Coronary artery (tissue), 2 donors: ENCODE measurements around the gene ZNF334.

Experiments used
- DNase-seq: peaks from one replicate; pipeline ENCODE4 v3.0.0-alpha.2; 2017; ENCODE audit warnings: low spot score
- H3K27ac ChIP-seq, 2 donors: fragments of 200-600 bp; sonication (generic); one replicate each; pipeline ENCODE4 v1.5.1; 2016 to 2019
- H3K4me3 ChIP-seq: fragments of 200-600 bp; sonication (generic); 2 replicates; pipeline ENCODE4 v1.5.1; 2016; ENCODE audit warnings: mild to moderate bottlenecking, moderate library complexity
- TF ChIP-seq, protein P1 (sequence below): fragments of 200-600 bp; sonication (generic); IDR thresholded peaks from one replicate; pipeline ENCODE4 v1.5.1; 2019; ENCODE audit warnings: antibody characterized with exemption

Gene ZNF334

DNA sequence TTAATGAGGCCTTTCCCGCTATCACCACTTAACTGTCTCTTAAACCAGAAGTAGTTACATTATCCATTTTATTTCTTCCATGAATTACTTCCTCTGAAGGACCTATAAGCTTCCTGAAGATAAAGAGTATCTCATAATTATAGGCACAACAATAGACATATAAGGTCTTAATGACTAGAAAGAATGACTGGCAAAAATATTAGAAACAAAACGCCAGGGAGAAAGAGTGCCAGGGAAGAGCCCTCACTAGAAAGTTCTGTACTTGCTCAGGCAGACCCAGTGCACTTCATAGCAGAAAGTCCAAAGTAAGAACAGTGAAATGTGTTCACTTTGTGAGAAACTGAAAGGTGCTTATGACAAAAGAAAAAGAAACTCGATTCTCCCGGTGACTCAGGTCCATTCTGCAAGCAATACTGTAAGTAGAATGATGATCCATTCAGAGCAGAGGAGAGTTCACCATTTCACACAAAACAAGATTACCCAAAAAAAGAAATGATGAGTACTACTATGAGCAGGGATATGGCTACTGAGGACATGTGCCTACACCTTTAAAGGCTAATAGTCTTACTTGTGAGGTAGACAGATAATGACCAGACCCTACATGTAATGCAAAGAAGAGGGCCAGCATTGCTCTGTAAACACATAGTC is 5.5 kb downstream of the ZNF334 start:
- DNase-seq, result no peak
- TF ChIP-seq, protein P1, sequence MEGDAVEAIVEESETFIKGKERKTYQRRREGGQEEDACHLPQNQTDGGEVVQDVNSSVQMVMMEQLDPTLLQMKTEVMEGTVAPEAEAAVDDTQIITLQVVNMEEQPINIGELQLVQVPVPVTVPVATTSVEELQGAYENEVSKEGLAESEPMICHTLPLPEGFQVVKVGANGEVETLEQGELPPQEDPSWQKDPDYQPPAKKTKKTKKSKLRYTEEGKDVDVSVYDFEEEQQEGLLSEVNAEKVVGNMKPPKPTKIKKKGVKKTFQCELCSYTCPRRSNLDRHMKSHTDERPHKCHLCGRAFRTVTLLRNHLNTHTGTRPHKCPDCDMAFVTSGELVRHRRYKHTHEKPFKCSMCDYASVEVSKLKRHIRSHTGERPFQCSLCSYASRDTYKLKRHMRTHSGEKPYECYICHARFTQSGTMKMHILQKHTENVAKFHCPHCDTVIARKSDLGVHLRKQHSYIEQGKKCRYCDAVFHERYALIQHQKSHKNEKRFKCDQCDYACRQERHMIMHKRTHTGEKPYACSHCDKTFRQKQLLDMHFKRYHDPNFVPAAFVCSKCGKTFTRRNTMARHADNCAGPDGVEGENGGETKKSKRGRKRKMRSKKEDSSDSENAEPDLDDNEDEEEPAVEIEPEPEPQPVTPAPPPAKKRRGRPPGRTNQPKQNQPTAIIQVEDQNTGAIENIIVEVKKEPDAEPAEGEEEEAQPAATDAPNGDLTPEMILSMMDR, result no peak
- Histone ChIP-seq H3K27ac (no peak overlapping the region), H3K4me3 (no peak overlapping the region)

- no peak overlapping the region for H3K4me3 ChIP-seq
- no peak for DNase-seq
- TF ChIP-seq, protein P1, result no peak
- no peak overlapping the region for H3K27ac ChIP-seq
Measured at GRCh38 chr20:46505506-46505905, 7.9 kb downstream of the ZNF334 start.

DNA sequence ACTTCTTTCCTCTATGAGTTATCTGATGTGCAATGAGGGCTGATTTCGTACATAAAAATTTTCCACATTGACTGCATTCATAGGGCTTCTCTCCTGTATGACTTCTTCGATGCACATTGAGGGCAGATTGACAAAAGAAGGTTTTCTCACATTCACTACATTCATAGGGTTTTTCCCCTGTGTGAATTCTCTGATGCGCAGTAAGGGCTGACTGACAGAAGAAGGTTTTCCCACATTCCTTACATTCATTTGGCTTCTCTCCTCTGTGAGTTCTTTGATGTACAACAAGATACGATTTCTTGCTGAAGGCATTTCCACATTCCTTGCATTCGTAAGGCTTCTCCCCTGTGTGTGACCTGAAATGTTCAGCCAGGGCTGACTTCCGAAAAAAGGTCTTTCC is 11.4 kb downstream of the ZNF334 start:
- DNase-seq, result no peak
- TF ChIP-seq, protein P1, result no peak
- no peak overlapping the region for H3K4me3 ChIP-seq
- H3K27ac ChIP-seq, result no peak overlapping the region

GRCh38 chr20:46501337-46501942 is 11.9 kb downstream of the ZNF334 start:
- TF ChIP-seq, protein P1, result no peak
- no peak for DNase-seq
- no peak overlapping the region for H3K4me3 ChIP-seq
- H3K27ac ChIP-seq, result no peak overlapping the region

DNA sequence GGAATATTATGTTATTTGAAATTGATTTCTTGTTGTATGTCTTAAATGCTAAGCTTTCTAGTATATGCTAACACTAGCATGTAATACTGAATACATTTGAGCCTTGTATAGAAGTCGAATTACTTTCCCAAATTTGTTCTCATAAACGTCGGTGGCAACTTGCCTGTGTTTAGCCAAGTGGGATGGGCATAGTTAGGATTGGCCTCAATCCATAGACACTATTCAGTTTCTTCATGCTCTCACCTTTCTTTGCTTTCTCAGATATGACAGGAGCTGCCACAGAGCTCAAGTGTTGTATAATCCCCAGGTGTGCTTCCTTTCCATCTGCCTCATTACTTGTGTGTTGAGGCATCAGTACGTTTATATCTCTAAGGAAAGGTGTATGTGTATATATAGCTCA is 19.3 kb downstream of the ZNF334 start:
- no peak for DNase-seq
- Histone ChIP-seq H3K4me3 (no peak overlapping the region), H3K27ac (no peak overlapping the region)
- TF ChIP-seq, protein P1, result no peak

DNA sequence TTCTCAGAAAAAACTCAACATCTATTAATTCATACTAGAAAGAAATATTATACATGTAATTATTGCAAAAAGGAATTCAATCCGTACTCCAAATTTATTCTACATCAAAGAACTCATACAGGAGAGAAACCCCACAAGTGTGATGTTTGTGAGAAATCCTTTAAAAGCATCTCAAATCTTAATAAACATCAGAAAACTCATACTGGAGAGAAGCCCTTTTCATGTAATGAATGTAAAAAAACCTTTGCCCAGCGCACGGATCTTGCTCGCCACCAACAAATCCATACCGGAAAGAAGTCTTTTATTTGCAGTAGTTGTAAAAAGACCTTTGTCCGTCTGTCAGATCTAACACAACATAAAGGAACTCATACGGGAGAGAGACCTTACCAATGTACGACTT is 22.0 kb downstream of the ZNF334 start:
- TF ChIP-seq, protein P1, result no peak
- DNase-seq, result no peak
- H3K27ac ChIP-seq, result no peak overlapping the region
- no peak overlapping the region for H3K4me3 ChIP-seq

DNA sequence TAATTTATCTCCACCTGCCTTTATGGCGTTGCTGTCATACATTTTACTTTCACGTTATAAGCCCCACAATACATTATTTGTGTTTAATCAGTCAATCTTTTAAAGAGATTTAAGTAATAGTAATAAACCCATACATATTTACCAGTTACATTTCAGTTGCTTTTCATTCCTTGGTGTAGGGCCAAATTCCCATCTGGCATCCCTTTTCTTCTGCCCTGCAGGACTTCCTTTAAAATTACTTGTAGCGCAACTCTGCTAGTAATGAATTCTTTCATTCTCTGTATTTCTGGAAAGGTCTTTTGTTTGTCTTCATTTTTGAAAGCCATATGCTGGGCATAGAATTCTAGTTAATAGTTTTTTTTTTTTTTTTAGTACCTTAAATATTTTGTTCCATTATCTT is 24.9 kb downstream of the ZNF334 start:
- Histone ChIP-seq H3K4me3 (no peak overlapping the region), H3K27ac (no peak overlapping the region)
- no peak for DNase-seq
- TF ChIP-seq, protein P1, result no peak
